CD14-positive monocyte (primary cell): ENCODE results near the gene ATXN1. TPM values are rescaled to one million over a fixed set of nuclear protein-coding genes. Genes with fewer than 3 reads are reported as not detected.

Experiments
- DNase-seq, 3 donors: peaks; one replicate each; pipeline ENCODE4 v3.0.0-alpha.2; 2011 to 2022
- H2AFZ ChIP-seq: 2 replicates; pipeline ENCODE4 v1.6.0; 2012; ENCODE audit warnings: mild to moderate bottlenecking, low read depth, low read length, inconsistent platforms; ENCODE audit not compliant: insufficient read depth, poor library complexity, severe bottlenecking
- H3K27ac ChIP-seq, 2 donors: 1 replicate in 1 of 2; 2 replicates in 1 of 2; pipeline ENCODE4 v1.5.1; 2012 to 2013; ENCODE audit warnings: low read length in 2 of 2, control low read depth in 1 of 2, inconsistent platforms in 1 of 2, low read depth in 1 of 2, mild to moderate bottlenecking in 1 of 2
- H3K27me3 ChIP-seq, 2 donors: one replicate each; pipeline versions ENCODE4 v1.6.0 to v1.6.1; 2011 to 2013; ENCODE audit warnings: low read length in 2 of 2; ENCODE audit not compliant: control insufficient read depth in 2 of 2, insufficient read depth in 2 of 2
- H3K36me3 ChIP-seq, 2 donors: replicated peaks in 1 of 2; 1 replicate in 1 of 2; 2 replicates in 1 of 2; pipeline versions ENCODE4 v1.5.1 to v1.6.1; 2012 to 2013; ENCODE audit warnings: low read length in 2 of 2, control low read depth in 1 of 2, inconsistent platforms in 1 of 2, mild to moderate bottlenecking in 1 of 2; ENCODE audit not compliant: insufficient read depth in 2 of 2, control insufficient read depth in 1 of 2
- H3K4me1 ChIP-seq, 2 donors: 1 replicate in 1 of 2; 2 replicates in 1 of 2; pipeline versions ENCODE4 v1.5.1 to v1.6.1; 2012 to 2013; ENCODE audit warnings: low read length in 2 of 2, control low read depth in 1 of 2, inconsistent platforms in 1 of 2, mild to moderate bottlenecking in 1 of 2, moderate library complexity in 1 of 2; ENCODE audit not compliant: insufficient read depth in 2 of 2, control insufficient read depth in 1 of 2
- H3K4me2 ChIP-seq: replicated peaks from 2 replicates; pipeline ENCODE3; 2012; ENCODE audit warnings: low read length, moderate library complexity, mild to moderate bottlenecking; ENCODE audit not compliant: poor library complexity, severe bottlenecking; ENCODE audit errors: extremely low read depth
- H3K4me3 ChIP-seq, 3 experiments: fragments of 200-600 bp in 1 of 3; sonication (generic) in 1 of 3; replicated peaks in 1 of 3; 1 replicate in 2 of 3; 2 replicates in 1 of 3; pipeline ENCODE4 v1.5.1; 2011 to 2013; ENCODE audit warnings: low read length in 3 of 3, mild to moderate bottlenecking in 3 of 3, control low read depth in 2 of 3, low read depth in 2 of 3, inconsistent platforms in 1 of 3, moderate library complexity in 1 of 3
- H3K79me2 ChIP-seq: 2 replicates; pipeline ENCODE4 v1.6.0; 2012; ENCODE audit warnings: mild to moderate bottlenecking, control low read depth, inconsistent platforms, low read length, moderate library complexity; ENCODE audit not compliant: insufficient read depth
- H3K9ac ChIP-seq: 2 replicates; pipeline ENCODE4 v1.6.0; 2017; ENCODE audit warnings: low read length, mild to moderate bottlenecking; ENCODE audit not compliant: insufficient read depth, poor library complexity, severe bottlenecking
- H3K9me3 ChIP-seq, 2 donors: replicated peaks in 1 of 2; 1 replicate in 1 of 2; 2 replicates in 1 of 2; pipeline versions ENCODE4 v1.5.1 to v1.6.1; 2012 to 2013; ENCODE audit warnings: low read length in 2 of 2, control low read depth in 1 of 2; ENCODE audit not compliant: control insufficient read depth in 1 of 2, insufficient read depth in 1 of 2
- H4K20me1 ChIP-seq: 2 replicates; pipeline ENCODE4 v1.6.0; 2012; ENCODE audit warnings: mild to moderate bottlenecking, low read length, control low read depth, moderate library complexity; ENCODE audit not compliant: insufficient read depth
- H3K27ac Mint-ChIP-seq, 7 donors: one replicate each; pipeline ENCODE4 v1.8.0; 2020; ENCODE audit warnings: mild to moderate bottlenecking in 7 of 7, mixed read lengths in 7 of 7, moderate library complexity in 6 of 7, inconsistent platforms in 2 of 7
- H3K27me3 Mint-ChIP-seq, 3 donors: one replicate each; pipeline ENCODE4 v1.8.0; 2021 to 2022; ENCODE audit warnings: low read depth in 3 of 3, mild to moderate bottlenecking in 3 of 3, mixed read lengths in 3 of 3, moderate library complexity in 3 of 3, inconsistent platforms in 1 of 3
- H3K36me3 Mint-ChIP-seq, 2 donors: one replicate each; pipeline ENCODE4 v1.8.0; 2020; ENCODE audit warnings: mixed read lengths in 2 of 2, inconsistent platforms in 1 of 2, mild to moderate bottlenecking in 1 of 2
- H3K4me1 Mint-ChIP-seq: one replicate; pipeline ENCODE4 v1.8.0; 2020; ENCODE audit warnings: mild to moderate bottlenecking, mixed read lengths
- H3K4me3 Mint-ChIP-seq, 2 donors: one replicate each; pipeline ENCODE4 v1.8.0; 2020; ENCODE audit warnings: mild to moderate bottlenecking in 2 of 2, mixed read lengths in 2 of 2, moderate library complexity in 1 of 2
- H3K9me3 Mint-ChIP-seq, 7 donors: one replicate each; pipeline ENCODE4 v1.8.0; 2020 to 2022; ENCODE audit warnings: mixed read lengths in 7 of 7, mild to moderate bottlenecking in 6 of 7, moderate library complexity in 6 of 7, inconsistent platforms in 2 of 7
- WGBS: methylation state at CpG from one replicate; pipeline ENCODE4 v1.1.5; 2013; ENCODE audit warnings: missing lambda C conversion rate; ENCODE audit not compliant: insufficient coverage; 5-methylcytosine and 5-hydroxymethylcytosine counted together
- intact Hi-C, 2 donors: fragments of 100-400 bp; cut with micrococcal nuclease; formaldehyde crosslinking; loops; one replicate each; pipeline versions ENCODE4 v1.15.0 to v1.15.1; 2023
- polyA plus RNA-seq, 3 donors: library from polyadenylated mRNA; depleted of rRNA in 1 of 3; unstranded in 2 of 3; stranded (reverse) in 1 of 3; fragments of 300-500 nt in 2 of 3; fragments of >200 nt in 1 of 3; fragmentation: Illumina TruSeq in 2 of 3; gene quantifications; 1 replicate in 2 of 3; 2 replicates in 1 of 3; pipeline ENCODE4 v1.2.3, GENCODE V29; 2012 to 2021
- TF ChIP-seq, protein P1 (sequence below): fragments of 200-600 bp; IDR thresholded peaks from one replicate; pipeline ENCODE4 v1.8.0; 2022; ENCODE audit warnings: antibody characterized with exemption, mild to moderate bottlenecking

Gene ATXN1
- polyA plus RNA-seq, 3 donors = 8.8 to 19.1 (median 10.9) TPM

DNA sequence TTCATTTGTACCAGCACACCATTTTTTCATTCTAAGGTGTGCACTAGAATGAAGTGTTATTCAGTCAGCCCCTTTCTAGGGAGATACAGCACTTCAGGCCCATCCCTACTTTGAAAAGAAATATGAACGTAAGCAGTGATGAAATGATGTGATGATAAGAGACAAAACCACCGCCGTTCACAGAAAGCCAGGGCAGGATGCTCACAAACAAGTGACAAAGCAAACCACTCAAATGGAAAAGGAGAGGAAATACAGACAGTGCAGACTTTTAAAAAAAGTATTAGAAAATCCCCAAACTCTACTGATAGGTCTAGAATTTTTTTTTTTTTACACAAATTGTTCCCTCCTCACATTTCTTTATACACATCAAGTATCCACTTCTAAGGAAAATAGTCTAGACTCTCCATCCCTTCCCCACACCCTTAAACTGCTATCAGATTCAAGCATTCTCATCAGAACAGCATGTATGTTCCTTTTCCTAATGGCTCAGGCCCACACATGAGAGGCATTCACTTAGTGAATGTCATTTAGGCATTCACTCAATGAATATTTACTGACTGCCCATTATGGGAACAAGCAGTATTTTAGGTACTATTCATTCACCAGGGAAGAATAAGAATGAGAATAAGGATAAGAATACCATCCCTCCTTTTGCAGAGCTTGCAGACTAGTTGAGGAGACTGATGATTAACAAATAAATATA, 279.4 kb downstream of the ATXN1 start:
- intact Hi-C loops = no loop called here
- no peak for DNase-seq

DNA sequence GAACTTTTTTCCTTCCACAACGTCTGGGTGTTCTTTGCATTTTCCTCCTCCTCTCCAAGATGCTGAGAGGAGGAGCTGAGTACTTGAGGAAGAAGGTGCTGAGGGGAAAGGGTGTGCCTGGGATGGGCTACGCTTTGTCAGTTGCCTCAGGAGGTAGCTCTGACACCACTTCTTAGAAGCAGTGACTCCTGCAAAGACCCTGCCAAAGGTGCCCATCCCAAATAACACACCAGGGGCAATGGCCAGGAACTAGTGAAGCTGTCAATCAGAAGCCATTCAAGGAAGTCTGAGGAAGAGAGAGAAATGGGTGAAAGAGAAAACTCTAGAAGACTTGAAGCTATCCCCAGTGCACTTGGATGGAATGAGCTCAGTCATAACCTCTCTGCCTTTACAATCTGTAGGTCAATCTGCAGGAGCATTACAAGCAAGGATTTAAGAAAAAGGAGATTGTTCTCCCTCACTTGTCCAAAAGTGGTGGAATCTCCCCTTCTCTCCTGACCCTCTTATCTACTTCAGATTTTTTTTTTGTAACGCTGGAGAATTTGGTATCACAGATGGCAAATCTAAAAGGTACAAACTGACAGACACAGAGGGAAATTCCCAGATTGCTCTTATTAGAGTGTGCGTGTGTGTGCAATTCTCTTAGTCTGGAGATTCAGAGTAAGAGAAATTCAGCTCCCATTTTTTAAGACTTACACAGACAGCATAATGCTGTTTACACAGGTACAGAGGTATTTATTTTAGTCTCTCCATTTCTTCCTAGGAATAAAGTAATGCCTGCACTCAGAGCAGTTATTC, 280.3 kb downstream of the ATXN1 start:
- TF ChIP-seq, protein P1, sequence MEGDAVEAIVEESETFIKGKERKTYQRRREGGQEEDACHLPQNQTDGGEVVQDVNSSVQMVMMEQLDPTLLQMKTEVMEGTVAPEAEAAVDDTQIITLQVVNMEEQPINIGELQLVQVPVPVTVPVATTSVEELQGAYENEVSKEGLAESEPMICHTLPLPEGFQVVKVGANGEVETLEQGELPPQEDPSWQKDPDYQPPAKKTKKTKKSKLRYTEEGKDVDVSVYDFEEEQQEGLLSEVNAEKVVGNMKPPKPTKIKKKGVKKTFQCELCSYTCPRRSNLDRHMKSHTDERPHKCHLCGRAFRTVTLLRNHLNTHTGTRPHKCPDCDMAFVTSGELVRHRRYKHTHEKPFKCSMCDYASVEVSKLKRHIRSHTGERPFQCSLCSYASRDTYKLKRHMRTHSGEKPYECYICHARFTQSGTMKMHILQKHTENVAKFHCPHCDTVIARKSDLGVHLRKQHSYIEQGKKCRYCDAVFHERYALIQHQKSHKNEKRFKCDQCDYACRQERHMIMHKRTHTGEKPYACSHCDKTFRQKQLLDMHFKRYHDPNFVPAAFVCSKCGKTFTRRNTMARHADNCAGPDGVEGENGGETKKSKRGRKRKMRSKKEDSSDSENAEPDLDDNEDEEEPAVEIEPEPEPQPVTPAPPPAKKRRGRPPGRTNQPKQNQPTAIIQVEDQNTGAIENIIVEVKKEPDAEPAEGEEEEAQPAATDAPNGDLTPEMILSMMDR = no peak
- Mint-ChIP-seq H3K27ac (peak overlapping the region in 1 of 7 donors; percentile 16), H3K9me3 (peaks cover 0 to 15% (median 9%) of the 10 kb centered on the region in 7 donors), H3K27me3 (peaks cover 0 to 1% (median 0%) of the 10 kb centered on the region in 3 donors), H3K4me3 (no peak overlapping the region), H3K36me3 (peaks cover 70 to 80% of the 10 kb centered on the region in 2 donors), H3K4me1 (no peaks in the 10 kb centered on the region)
- no peaks in the 10 kb centered on the region for H3K27me3 ChIP-seq
- peaks cover 20 to 72% of the 10 kb centered on the region in 2 donors for H3K36me3 ChIP-seq
- H3K9me3 ChIP-seq = peaks cover 5 to 11% of the 10 kb centered on the region in 2 donors
- H2AFZ ChIP-seq = no peak overlapping the region
- no peak overlapping the region for H3K27ac ChIP-seq
- no peaks in the 10 kb centered on the region for H3K4me1 ChIP-seq
- no peaks in the 10 kb centered on the region for H3K79me2 ChIP-seq
- no peak overlapping the region for H3K9ac ChIP-seq
- H4K20me1 ChIP-seq = no peaks in the 10 kb centered on the region
- WGBS = 83% methylated on average over 1 of the region's 4 CpGs
- intact Hi-C loops = no loop called here
- H3K4me2 ChIP-seq = no peak overlapping the region
- no peak for DNase-seq
- no peak overlapping the region for H3K4me3 ChIP-seq

More for the DNA sequence above, 279.4 kb downstream of the ATXN1 start:
- Histone ChIP-seq H3K9me3 (peaks cover 5 to 11% of the 10 kb centered on the region in 2 donors), H3K4me3 (no peak overlapping the region), H3K79me2 (no peaks in the 10 kb centered on the region), H3K4me1 (no peaks in the 10 kb centered on the region), H2AFZ (no peak overlapping the region), H3K4me2 (no peak overlapping the region), H3K27me3 (no peaks in the 10 kb centered on the region), H3K27ac (no peak overlapping the region), H4K20me1 (no peaks in the 10 kb centered on the region), H3K36me3 (peaks cover 20 to 81% of the 10 kb centered on the region in 2 donors), H3K9ac (no peak overlapping the region)
- Mint-ChIP-seq H3K4me1 (no peaks in the 10 kb centered on the region), H3K36me3 (peaks cover 74 to 83% of the 10 kb centered on the region in 2 donors), H3K27me3 (peaks cover 0 to 1% (median 0%) of the 10 kb centered on the region in 3 donors), H3K9me3 (peaks cover 0 to 15% (median 9%) of the 10 kb centered on the region in 7 donors), H3K4me3 (no peak overlapping the region), H3K27ac (no peak overlapping the region)
- WGBS = no CpG with 5 or more reads among the region's 3 CpGs
- TF ChIP-seq, protein P1 = no peak
